Activated T-helper 1 cell treated with anti-CD3 and anti-CD28 coated beads, Interleukin-2, amount 50 U/mL, for 16 hours (primary cell): ENCODE results near the gene LYAR.

ENCODE experiments used
- DNase-seq, 2 donors: peaks; one replicate each; pipeline ENCODE4 v3.0.0-alpha.2; 2020; ENCODE audit warnings: low read depth in 1 of 2, low spot score in 1 of 2

The LYAR gene

GRCh38 chr4:4225915-4226605 lies 63.9 kb downstream of the LYAR start:
- no peak for DNase-seq
